HG03571 (cell line): ENCODE results near the gene NECTIN2.
"Not testable (repeated sequence)": the region's sequence is repeated elsewhere in the genome, so short reads cannot be mapped to it uniquely, and the experiment has no call there.

Source experiments
- ATAC-seq: cut with Tn5 transposase; IDR thresholded peaks from one replicate; pipeline ENCODE4 v1.9.1; 2021; ENCODE audit not compliant: unreplicated experiment

NECTIN2 gene

GRCh38 chr19:44882063-44882462 lies 36.0 kb downstream of the NECTIN2 start:
- no peak for ATAC-seq

DNA sequence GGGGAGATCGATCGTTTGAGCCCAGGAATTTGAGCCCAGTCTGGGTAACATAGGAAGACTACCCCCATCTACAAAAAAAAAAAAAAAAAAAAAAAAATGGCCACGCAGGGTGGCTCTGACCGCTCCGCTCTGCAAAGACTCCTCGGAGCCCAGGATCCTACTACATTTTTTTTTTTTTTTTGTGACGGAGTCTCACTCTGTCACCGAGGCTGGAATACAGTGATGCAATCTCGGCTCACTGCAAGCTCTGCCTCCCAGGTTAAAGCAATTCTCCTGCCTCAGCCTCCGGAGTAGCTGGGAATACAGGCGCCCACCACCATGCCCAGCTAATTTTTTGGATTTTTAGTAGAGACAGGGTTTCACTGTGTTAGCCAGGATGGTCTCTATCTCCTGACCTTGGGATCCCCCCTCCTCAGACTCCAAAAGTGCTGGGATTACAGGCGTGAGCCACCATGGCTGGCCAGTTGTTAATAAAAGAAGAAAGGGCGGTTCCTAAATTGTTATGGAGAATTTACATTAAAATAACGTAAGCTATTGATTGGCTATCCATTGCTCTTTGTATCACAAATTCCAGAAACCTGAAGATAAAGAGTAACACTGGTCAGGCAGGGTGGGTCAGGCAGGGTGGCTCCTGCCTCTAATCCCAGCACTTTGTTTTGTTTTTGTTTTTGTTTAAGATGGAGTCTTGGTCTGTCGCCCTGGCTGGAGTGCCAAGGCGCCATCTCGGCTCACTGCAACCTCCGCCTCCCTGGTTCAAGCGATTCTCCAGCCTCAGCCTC lies 36.7 kb downstream of the NECTIN2 start:
- not testable (repeated sequence) for ATAC-seq

DNA sequence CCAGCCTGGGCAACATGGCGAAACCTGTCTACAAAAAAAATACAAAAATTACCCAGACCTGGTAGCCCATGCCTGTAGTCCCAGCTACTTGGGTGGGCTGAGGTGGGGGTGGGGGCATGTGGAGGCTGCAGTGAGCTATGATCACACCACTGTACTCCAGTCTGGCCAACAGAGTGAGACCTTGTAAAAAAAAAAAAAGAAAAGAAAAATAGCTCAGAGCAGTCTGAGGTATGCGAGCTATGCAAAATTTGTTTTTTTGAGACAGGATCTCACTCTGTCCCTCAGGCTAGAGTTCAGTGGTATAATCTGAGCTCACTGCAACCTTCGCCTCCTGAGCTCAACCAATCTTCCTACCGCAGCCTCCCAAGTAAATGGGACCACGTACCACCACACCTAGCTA lies 37.8 kb downstream of the NECTIN2 start:
- no peak for ATAC-seq

DNA sequence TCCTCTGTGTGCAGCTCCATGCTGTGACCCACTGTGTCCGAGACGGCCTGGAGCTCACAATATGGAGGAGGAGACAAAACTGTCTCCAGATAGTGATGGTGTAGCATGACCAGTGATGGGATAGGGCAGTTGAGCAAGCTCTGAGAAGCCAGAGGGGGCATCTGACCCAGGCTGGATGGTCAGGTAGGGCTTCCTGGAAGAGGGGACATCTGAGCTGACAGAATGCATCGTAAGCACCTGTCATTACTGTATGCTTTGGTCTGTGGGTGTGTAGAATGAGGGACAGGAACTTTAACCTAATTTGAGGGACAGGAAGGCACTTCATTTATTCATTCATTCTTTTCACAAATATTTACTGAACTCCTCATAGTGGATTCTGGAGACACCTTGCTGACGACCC lies 38.5 kb downstream of the NECTIN2 start:
- no peak for ATAC-seq

DNA sequence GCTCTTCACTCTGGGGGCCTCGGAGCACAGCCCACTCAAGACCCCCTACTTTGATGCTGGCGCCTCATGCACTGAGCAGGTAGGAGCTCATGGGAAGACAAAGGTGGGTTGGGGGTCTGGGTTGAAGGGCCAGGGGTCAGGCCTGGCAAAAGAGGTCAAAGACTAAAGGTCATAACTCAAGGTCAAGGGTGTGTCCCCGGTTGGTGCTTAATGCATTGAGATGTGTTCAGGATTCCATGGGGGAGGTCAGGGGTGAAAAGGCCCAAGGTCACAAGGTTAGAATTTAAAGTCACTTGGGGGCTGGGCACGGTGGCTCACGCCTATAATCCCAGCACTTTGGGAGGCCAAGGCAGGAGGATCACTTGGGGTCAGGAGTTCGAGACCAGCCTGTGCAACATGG lies 40.0 kb downstream of the NECTIN2 start:
- no peak for ATAC-seq

DNA sequence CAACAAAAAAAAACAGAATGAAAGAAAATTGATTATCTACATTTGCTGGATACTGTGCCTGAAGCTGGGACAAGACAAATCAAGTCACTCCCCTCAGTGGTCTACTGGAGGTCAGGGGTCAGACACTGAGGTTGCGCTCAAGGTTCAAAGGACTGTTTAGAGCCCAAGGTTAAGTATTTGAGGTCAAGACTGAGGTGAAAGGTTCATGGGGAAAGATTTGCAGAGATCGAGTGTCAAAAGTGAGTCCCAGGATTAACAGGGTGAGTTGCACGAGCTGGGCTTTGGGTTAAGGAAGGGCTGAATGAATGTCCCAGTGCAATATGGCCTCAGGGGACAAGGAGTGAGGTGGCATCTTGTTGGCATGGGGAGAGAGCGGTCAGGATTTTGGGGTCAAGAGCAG lies 41.6 kb downstream of the NECTIN2 start:
- ATAC-seq, result no peak

- ATAC-seq, result not testable (repeated sequence)
Measured at GRCh38 chr19:44888335-44888734, 42.2 kb downstream of the NECTIN2 start.

- no peak for ATAC-seq
Measured at GRCh38 chr19:44889830-44890365, 43.8 kb downstream of the NECTIN2 start.

DNA sequence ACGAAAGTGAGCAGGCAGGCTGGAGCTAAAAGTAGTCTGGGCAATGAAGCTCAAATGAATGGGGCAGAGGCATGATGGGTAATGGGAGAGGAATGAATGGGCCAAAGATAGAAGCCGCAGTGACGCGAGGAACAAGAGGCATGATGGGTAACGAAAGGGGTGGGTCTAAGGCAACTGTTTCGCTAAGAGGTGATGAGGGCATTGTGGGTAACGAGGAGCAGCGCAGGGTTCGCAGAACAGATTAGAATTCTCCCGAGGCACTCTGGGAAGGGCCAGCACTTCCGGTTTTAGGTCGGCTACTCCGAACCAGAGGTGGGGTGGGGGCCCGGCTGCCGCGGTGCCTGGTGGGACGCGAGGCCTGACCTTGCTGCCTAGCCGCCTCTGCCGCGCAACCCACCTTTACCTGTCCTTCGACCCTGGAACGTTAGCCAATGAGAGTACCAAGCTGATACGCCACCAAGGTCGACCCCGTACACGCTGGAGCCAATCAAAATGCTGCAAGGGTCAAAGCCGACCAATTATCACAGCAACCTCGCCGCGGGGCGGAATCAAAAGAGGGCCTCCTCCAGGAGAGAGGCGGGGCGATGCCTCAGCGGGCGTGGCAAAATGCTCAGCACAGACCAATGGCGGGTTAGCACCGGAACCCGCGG lies 44.4 kb downstream of the NECTIN2 start:
- ATAC-seq, result peak; percentile 79

- ATAC-seq, result peak; percentile 54
Measured at GRCh38 chr19:44891016-44891882, 45.2 kb downstream of the NECTIN2 start, which contains the start of gene TOMM40. Gene TOMM40, plus strand, starts transcription at chr19:44891254. Its CDS starts 162 bp downstream, at chr19:44891416.

DNA sequence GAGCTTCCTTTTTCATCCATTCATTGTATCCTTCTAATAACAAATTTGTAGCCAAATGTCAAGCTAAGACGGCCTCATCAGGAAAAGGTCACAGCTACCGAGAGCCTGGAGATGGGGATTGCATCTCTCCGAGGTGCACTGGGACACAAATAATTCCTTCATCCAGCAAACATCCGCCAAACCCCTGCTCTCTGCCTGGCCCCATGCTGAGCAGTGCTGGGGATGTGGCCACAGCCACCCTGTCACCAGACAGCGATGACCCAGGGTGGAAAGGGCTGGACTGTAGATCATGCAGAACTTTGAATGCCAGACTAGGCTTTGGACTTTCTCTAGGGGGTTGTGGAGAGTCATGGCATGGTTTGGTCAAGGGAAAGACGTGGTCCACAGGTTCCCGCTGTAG lies 46.8 kb downstream of the NECTIN2 start:
- ATAC-seq, result no peak

DNA sequence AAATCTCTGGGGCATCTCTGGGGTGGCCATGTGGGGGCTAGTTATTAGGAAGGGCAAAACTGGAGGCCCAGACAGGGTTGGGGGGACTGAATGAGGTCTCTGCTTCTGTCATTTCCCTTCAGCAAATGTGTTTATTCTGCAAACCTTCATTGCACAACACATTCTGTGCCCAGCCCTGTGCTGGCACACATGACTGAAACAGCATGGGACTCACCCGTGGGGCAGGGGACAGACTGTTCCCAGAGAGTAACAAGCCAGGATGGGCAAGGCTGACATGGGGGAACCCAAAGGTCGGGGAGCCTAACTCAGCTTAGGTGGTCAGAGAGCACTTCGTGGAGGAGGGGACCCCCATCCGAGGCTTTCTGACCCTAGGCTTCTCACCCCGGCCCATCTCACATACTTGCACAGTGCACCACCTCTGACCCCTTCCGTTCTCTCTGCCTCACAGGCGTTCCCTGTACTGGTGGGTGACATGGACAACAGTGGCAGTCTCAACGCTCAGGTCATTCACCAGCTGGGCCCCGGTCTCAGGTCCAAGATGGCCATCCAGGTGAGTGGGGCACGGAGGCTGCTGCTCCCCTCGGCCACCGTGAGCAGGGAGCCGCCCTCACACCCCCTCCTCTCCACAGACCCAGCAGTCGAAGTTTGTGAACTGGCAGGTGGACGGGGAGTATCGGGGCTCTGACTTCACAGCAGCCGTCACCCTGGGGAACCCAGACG lies 47.4 kb downstream of the NECTIN2 start:
- no peak for ATAC-seq

DNA sequence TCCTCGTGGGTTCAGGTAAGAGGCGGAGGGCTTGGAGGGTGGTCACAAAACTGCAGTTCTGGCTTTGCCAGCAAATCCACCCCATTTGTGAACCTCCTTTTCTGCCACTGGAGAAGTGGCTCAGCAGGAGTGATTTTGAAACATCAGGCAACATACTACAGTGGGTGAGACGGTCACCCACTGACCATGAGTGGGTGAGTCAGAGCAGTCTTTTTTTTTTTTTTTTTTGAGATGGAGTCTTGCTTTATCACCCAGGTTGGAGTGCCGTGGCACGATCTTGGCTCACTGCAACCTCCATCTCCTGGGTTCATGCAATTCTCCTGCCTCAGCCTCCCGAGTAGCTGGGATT lies 47.9 kb downstream of the NECTIN2 start:
- no peak for ATAC-seq

DNA sequence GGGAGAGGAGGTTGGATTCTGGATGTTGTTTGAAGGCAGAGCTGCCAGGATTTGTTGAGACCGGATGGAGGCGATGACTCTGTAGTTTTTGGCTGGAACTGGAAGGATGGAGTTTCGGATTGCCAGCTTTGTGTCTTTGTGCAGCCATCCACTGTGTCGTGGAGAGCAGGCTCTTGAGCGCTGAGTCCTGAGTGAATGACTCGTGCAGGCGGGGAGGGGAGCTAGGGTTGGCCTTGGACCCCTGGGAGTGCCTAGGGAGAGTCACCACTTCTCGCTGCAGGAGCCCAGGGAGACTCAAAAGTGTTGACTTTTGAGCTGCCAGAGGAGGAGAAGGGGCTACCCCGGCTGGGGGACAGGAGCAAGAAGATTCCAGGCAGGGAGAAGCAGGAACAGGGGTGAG lies 48.8 kb downstream of the NECTIN2 start:
- ATAC-seq, result no peak

- ATAC-seq, result no peak
Measured at GRCh38 chr19:44897835-44898234, 51.7 kb downstream of the NECTIN2 start.

GRCh38 chr19:44900328-44901244 lies 54.5 kb downstream of the NECTIN2 start:
- no peak for ATAC-seq

DNA sequence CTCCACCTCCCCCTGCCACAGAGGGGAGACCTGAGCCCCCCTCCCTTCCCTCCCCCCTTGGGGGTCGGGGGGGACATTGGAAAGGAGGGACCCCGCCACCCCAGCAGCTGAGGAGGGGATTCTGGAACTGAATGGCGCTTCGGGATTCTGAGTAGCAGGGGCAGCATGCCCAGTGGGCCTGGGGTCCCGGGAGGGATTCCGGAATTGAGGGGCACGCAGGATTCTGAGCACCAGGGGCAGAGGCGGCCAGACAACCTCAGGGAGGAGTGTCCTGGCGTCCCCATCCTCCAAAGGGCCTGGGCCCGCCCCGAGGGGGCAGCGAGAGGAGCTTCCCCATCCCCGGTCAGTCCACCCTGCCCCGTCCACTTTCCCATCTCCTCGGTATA lies 57.1 kb downstream of the NECTIN2 start:
- ATAC-seq, result no peak

GRCh38 chr19:44903602-44904425 lies 57.7 kb downstream of the NECTIN2 start:
- ATAC-seq, result no peak
